Activated CD4-positive, CD25-positive, alpha-beta regulatory T cell (primary cell): ENCODE results near the gene VASN.
"Not testable (repeated sequence)": the region's sequence is repeated elsewhere in the genome, so short reads cannot be mapped to it uniquely, and the experiment has no call there.

ENCODE experiments used
- DNase-seq, 4 experiments: peaks; one replicate each; lab custom pipeline; 2025; lab: John Stamatoyannopoulos, UW

The VASN gene

GRCh38 chr16:4337540-4338088, 34.0 kb upstream of the VASN start:
- DNase-seq: no peak

GRCh38 chr16:4338125-4338582, 33.5 kb upstream of the VASN start:
- no peak for DNase-seq

- no peak for DNase-seq
Measured at GRCh38 chr16:4338712-4339299, 32.8 kb upstream of the VASN start.

- DNase-seq: no peak
Measured at GRCh38 chr16:4339455-4339854, 32.2 kb upstream of the VASN start.

GRCh38 chr16:4339909-4340308, 31.7 kb upstream of the VASN start:
- no peak for DNase-seq

GRCh38 chr16:4340443-4340842, 31.2 kb upstream of the VASN start:
- DNase-seq: no peak

GRCh38 chr16:4341250-4341649, 30.4 kb upstream of the VASN start:
- DNase-seq: no peak

- no peak for DNase-seq
Measured at GRCh38 chr16:4342866-4343744, 28.5 kb upstream of the VASN start.

GRCh38 chr16:4344300-4344982, 27.2 kb upstream of the VASN start:
- DNase-seq: not testable (repeated sequence)

GRCh38 chr16:4344983-4345835, 26.4 kb upstream of the VASN start:
- no peak for DNase-seq

GRCh38 chr16:4345836-4346781, 25.5 kb upstream of the VASN start:
- DNase-seq: no peak

- DNase-seq: no peak
Measured at GRCh38 chr16:4347010-4347409, 24.6 kb upstream of the VASN start.

GRCh38 chr16:4347765-4348509, 23.7 kb upstream of the VASN start:
- no peak for DNase-seq

- DNase-seq: no peak
Measured at GRCh38 chr16:4349332-4349731, 22.3 kb upstream of the VASN start.

GRCh38 chr16:4350365-4350786, 21.3 kb upstream of the VASN start:
- peak in 1 of 4 experiments; percentile 14 for DNase-seq

- DNase-seq: peak; percentile 93 to 98 (median 96)
Measured at GRCh38 chr16:4350787-4351659, 20.6 kb upstream of the VASN start, which contains the start of gene PAM16. PAM16 (minus strand) TSS chr16:4351321; CDS start chr16:4351234, 87 bp downstream.

GRCh38 chr16:4351880-4352279, 19.8 kb upstream of the VASN start:
- DNase-seq: no peak

GRCh38 chr16:4352843-4353242, 18.8 kb upstream of the VASN start:
- DNase-seq: no peak

GRCh38 chr16:4353675-4354074, 18.0 kb upstream of the VASN start:
- DNase-seq: no peak
